ENCODE data around the gene SNAP25.

SNAP25 gene

DNA sequence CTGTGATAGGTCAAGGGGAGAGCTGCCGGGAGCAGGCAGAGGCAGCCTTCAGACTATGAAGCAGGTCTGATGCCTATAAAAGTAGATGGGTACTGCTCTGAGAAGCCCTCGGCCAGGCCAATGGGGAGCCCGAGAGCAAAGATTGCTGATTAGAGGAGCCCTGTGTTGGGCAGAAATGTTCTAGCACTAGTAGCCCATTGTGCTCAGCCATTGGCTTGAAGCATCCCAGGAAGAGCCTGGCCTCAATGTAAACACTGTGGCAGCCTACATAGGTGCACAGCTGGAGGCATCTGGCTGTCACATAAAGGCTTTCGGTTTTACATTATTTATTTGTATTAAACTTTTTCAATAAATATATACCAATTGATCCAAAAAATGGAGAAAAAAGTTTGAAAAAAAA, 67.7 kb downstream of the SNAP25 start:
- TF ChIP-seq, protein P1, sequence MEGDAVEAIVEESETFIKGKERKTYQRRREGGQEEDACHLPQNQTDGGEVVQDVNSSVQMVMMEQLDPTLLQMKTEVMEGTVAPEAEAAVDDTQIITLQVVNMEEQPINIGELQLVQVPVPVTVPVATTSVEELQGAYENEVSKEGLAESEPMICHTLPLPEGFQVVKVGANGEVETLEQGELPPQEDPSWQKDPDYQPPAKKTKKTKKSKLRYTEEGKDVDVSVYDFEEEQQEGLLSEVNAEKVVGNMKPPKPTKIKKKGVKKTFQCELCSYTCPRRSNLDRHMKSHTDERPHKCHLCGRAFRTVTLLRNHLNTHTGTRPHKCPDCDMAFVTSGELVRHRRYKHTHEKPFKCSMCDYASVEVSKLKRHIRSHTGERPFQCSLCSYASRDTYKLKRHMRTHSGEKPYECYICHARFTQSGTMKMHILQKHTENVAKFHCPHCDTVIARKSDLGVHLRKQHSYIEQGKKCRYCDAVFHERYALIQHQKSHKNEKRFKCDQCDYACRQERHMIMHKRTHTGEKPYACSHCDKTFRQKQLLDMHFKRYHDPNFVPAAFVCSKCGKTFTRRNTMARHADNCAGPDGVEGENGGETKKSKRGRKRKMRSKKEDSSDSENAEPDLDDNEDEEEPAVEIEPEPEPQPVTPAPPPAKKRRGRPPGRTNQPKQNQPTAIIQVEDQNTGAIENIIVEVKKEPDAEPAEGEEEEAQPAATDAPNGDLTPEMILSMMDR (IDR thresholded peaks at IDR 0.05): no peak
- intact Hi-C loops (cut with DNase I; ENCODE audit: low total_unique reads): no loop called here
- no peaks in the 10 kb centered on the region for H3K27me3 ChIP-seq

DNA sequence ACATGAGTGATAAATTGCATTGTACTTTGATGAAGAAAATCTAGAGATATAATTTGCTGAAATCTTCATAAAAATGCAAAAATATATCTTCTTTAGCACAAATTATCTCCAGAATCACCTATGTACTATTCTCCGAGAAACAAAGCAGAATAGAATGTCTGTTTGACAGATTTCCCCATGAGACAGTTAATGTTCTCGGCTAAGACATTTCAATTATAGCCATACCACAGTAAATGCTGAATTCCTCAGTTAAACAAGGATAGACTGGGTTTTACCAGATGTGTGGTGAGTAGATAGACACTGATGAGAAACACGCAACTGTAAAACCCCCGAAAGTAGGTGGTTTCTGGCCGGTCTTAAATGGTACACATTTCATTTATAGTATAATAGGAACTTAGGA, 69.8 kb downstream of the SNAP25 start:
- no peaks in the 10 kb centered on the region for H3K9me3 ChIP-seq
- H3K36me3 ChIP-seq: no peaks in the 10 kb centered on the region
- TF ChIP-seq, protein P1 (IDR thresholded peaks at IDR 0.05): no peak
- no peaks in the 10 kb centered on the region for H3K4me1 ChIP-seq
- no peak overlapping the region for H3K27ac ChIP-seq
- no peak overlapping the region for H3K4me3 ChIP-seq
- intact Hi-C loops (cut with DNase I; ENCODE audit: low total_unique reads): no loop called here
- no peak for DNase-seq
- no peaks in the 10 kb centered on the region for H3K27me3 ChIP-seq

More for the DNA sequence above, 67.7 kb downstream of the SNAP25 start:
- H3K9me3 ChIP-seq: no peaks in the 10 kb centered on the region
- no peaks in the 10 kb centered on the region for H3K36me3 ChIP-seq
- peaks cover 0 to 4% (median 2%) of the 10 kb centered on the region in 4 donors for H3K4me1 ChIP-seq
- no peak for DNase-seq
- no peak overlapping the region for H3K27ac ChIP-seq
- no peak overlapping the region for H3K4me3 ChIP-seq

DNA sequence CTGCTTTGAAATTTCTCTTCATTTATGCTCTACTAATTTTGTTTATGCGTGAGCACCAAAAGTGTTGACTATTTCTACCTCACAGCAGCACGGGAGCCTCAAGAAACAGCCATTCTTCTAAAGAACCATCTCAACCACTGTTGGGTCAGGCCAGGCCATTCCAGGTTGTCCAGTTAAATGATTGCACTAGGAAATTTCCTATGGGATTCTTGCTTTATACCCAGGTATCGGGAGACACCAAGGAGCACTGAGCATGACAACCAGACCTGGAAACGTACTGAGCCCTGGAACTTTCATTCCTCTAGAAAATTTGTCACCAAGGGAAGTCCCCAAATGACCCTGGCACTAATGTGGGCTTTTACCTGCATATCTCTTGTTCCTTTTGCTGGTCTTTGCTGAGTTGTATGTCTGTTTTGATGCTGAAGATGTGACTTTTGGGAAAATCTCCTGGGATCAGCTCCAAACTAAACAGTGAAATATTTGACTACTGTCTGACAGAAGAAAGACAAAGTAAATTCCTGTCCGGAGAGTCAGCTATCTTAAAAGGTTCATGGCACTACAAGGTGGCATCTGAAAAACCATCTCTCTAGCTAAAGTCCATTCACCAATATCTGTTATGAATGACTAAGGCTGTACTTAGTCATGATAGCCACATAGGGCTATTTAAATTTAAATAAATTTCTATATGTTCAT, 70.5 kb downstream of the SNAP25 start:
- intact Hi-C loops (cut with DNase I; ENCODE audit: low total_unique reads): no loop called here
- Histone ChIP-seq H3K4me3 (no peak overlapping the region), H3K9me3 (no peaks in the 10 kb centered on the region), H3K27me3 (no peaks in the 10 kb centered on the region), H3K27ac (no peak overlapping the region), H3K4me1 (no peaks in the 10 kb centered on the region), H3K36me3 (no peaks in the 10 kb centered on the region)
- TF ChIP-seq, protein P1 (IDR thresholded peaks at IDR 0.05): no peak
- no peak for DNase-seq

DNA sequence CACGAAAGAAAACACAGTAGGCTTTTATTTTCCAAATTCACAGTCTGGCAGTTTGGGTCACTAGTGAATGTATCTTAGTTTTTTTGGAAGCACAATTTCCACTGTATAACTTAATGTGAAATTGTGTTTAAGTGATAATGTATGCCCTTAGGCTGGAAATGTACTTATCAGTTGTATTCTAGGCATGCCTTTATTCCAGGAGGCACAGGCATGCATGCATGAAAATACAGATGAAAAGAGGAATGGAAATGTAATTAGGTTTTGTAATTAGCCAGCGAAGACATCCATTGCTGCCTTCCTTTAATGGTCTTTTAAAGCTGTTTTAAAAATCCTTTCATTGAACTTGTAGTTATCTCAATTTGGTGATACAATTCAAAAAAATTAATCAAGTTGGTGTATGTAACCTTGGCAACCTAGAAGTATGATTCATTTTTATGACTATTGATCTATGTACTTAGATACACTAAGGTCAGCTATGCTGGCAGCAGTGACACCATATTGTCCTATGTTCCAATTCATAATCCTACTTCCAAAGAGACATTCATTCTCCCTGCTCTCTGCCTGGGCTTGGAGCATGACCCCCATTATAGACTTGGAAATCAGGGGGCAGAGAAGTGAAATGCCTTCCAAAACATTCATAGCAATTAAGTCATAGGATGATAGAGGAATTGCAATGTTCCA, 73.1 kb downstream of the SNAP25 start:
- Histone ChIP-seq H3K27me3 (no peaks in the 10 kb centered on the region), H3K9me3 (no peaks in the 10 kb centered on the region), H3K4me3 (no peak overlapping the region), H3K4me1 (peaks cover 0 to 4% (median 0%) of the 10 kb centered on the region in 4 donors), H3K36me3 (no peaks in the 10 kb centered on the region), H3K27ac (no peak overlapping the region)
- intact Hi-C loops (cut with DNase I; ENCODE audit: low total_unique reads): no loop called here
- TF ChIP-seq, protein P1 (IDR thresholded peaks at IDR 0.05): no peak
- DNase-seq: no peak

DNA sequence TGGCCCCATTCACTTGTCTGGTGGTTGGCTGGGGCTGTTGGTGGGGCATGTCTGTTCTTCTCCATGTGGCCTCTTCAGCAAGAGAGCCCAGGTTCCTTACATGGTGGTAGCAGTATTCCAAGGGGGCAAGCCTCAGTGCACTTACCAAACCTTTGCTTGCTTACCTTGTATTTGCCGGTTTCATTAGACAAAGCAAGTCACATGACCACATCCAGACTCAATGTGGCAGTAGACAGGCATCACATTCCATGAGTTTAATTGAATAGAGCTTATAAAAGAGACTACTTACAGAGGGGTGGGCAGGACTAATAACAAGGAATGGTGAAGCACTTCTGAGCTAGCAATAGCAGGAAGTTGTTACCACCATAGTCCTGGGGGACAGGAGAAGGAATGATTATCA, 78.6 kb downstream of the SNAP25 start:
- Histone ChIP-seq H3K27me3 (no peaks in the 10 kb centered on the region), H3K4me1 (peaks cover 0 to 41% (median 0%) of the 10 kb centered on the region in 4 donors), H3K4me3 (no peak overlapping the region), H3K27ac (peak overlapping the region in 1 of 2 donors; percentile 17), H3K36me3 (no peaks in the 10 kb centered on the region), H3K9me3 (no peaks in the 10 kb centered on the region)
- intact Hi-C loops (cut with DNase I; ENCODE audit: low total_unique reads): no loop called here
- TF ChIP-seq, protein P1 (IDR thresholded peaks at IDR 0.05): no peak
- no peak for DNase-seq
